Endothelial cell (in vitro differentiated cells): Measurements from ENCODE around the gene MED15. TPM values are rescaled to one million over a fixed set of nuclear protein-coding genes. Genes with fewer than 3 reads are reported as not detected.

Experiments used
- DNase-seq: peaks from one replicate; pipeline ENCODE4 v3.0.0; 2021; ENCODE audit warnings: low spot score
- H3K27ac Mint-ChIP-seq: one replicate; pipeline ENCODE4 v1.8.0; 2021; ENCODE audit warnings: mixed read lengths, inconsistent platforms; ENCODE audit not compliant: unreplicated experiment
- H3K27me3 Mint-ChIP-seq: one replicate; pipeline ENCODE4 v1.8.0; 2021; ENCODE audit warnings: mild to moderate bottlenecking, moderate library complexity, mixed read lengths, inconsistent platforms; ENCODE audit not compliant: unreplicated experiment
- H3K36me3 Mint-ChIP-seq: one replicate; pipeline ENCODE4 v1.8.0; 2021; ENCODE audit warnings: mild to moderate bottlenecking, low read depth, mixed read lengths, inconsistent platforms; ENCODE audit not compliant: unreplicated experiment
- H3K4me1 Mint-ChIP-seq: one replicate; pipeline ENCODE4 v1.8.0; 2021; ENCODE audit warnings: mild to moderate bottlenecking, mixed read lengths, inconsistent platforms; ENCODE audit not compliant: unreplicated experiment
- H3K4me3 Mint-ChIP-seq: one replicate; pipeline ENCODE4 v1.8.0; 2021; ENCODE audit warnings: mild to moderate bottlenecking, mixed read lengths, inconsistent platforms; ENCODE audit not compliant: unreplicated experiment
- H3K9me3 Mint-ChIP-seq: one replicate; pipeline ENCODE4 v1.8.0; 2021; ENCODE audit warnings: mixed read lengths, inconsistent platforms; ENCODE audit not compliant: unreplicated experiment
- CTCF ChIP-seq: fragments of 200-600 bp; sonication (generic); IDR thresholded peaks from one replicate; pipeline ENCODE4 v1.5.0; 2021; ENCODE audit warnings: antibody characterized with exemption; ENCODE audit not compliant: unreplicated experiment
- total RNA-seq: library from RNA; stranded (reverse); fragmentation: NEBNext Ultra II Directional; extraction: Animal tissue kit (Norgen Biotek cat#: 25700); gene quantifications from one replicate; pipeline ENCODE4 v1.2.1, GENCODE V29; 2021; ENCODE audit not compliant: unreplicated experiment

The MED15 gene
- total RNA-seq, 1 donor from 2014 or later, result 165 TPM

- peaks cover 4% of the 10 kb centered on the region for H3K27me3 Mint-ChIP-seq
- no peak for DNase-seq
- no peaks in the 10 kb centered on the region for H3K36me3 Mint-ChIP-seq
- H3K27ac Mint-ChIP-seq, result no peak overlapping the region
- H3K4me1 Mint-ChIP-seq, result no peaks in the 10 kb centered on the region
- H3K9me3 Mint-ChIP-seq, result no peaks in the 10 kb centered on the region
- no peak for TF ChIP-seq CTCF
- no peak overlapping the region for H3K4me3 Mint-ChIP-seq
Observed at GRCh38 chr22:20595461-20595860, 88.1 kb downstream of the MED15 start.

GRCh38 chr22:20599117-20599516 is 91.7 kb downstream of the MED15 start:
- H3K4me1 Mint-ChIP-seq, result no peaks in the 10 kb centered on the region
- H3K27me3 Mint-ChIP-seq, result peaks cover 4% of the 10 kb centered on the region
- no peaks in the 10 kb centered on the region for H3K9me3 Mint-ChIP-seq
- no peak overlapping the region for H3K27ac Mint-ChIP-seq
- H3K4me3 Mint-ChIP-seq, result no peak overlapping the region
- no peak for TF ChIP-seq CTCF
- DNase-seq, result no peak
- no peaks in the 10 kb centered on the region for H3K36me3 Mint-ChIP-seq

- no peak for TF ChIP-seq CTCF
- no peaks in the 10 kb centered on the region for H3K9me3 Mint-ChIP-seq
- peaks cover 3% of the 10 kb centered on the region for H3K27me3 Mint-ChIP-seq
- no peaks in the 10 kb centered on the region for H3K4me1 Mint-ChIP-seq
- DNase-seq, result no peak
- H3K27ac Mint-ChIP-seq, result no peak overlapping the region
- no peak overlapping the region for H3K4me3 Mint-ChIP-seq
- no peaks in the 10 kb centered on the region for H3K36me3 Mint-ChIP-seq
Observed at GRCh38 chr22:20600137-20600673, 92.8 kb downstream of the MED15 start.

- DNase-seq, result no peak
- peaks cover 3% of the 10 kb centered on the region for H3K27me3 Mint-ChIP-seq
- no peak for TF ChIP-seq CTCF
- H3K4me1 Mint-ChIP-seq, result no peaks in the 10 kb centered on the region
- no peak overlapping the region for H3K27ac Mint-ChIP-seq
- H3K36me3 Mint-ChIP-seq, result no peaks in the 10 kb centered on the region
- H3K9me3 Mint-ChIP-seq, result no peaks in the 10 kb centered on the region
- no peak overlapping the region for H3K4me3 Mint-ChIP-seq
Observed at GRCh38 chr22:20601308-20601707, 93.9 kb downstream of the MED15 start.

- DNase-seq, result no peak
- Mint-ChIP-seq H3K9me3 (no peaks in the 10 kb centered on the region), H3K27me3 (peaks cover 3% of the 10 kb centered on the region), H3K36me3 (no peaks in the 10 kb centered on the region), H3K4me3 (no peak overlapping the region), H3K27ac (no peak overlapping the region), H3K4me1 (no peaks in the 10 kb centered on the region)
- no peak for TF ChIP-seq CTCF
Observed at GRCh38 chr22:20602609-20603164, 95.3 kb downstream of the MED15 start.
